HG03565 (cell line): ENCODE measurements around the gene HYAL1.
"Not testable (repeated sequence)": the region's sequence is repeated elsewhere in the genome, so short reads cannot be mapped to it uniquely, and the experiment has no call there.

Source experiments
- ATAC-seq: cut with Tn5 transposase; IDR thresholded peaks from one replicate; pipeline ENCODE4 v1.9.1; 2021; ENCODE audit warnings: mild to moderate bottlenecking, moderate library complexity; ENCODE audit not compliant: unreplicated experiment

Gene HYAL1

GRCh38 chr3:50295553-50296431 is 7.6 kb downstream of the HYAL1 start:
- no peak for ATAC-seq

GRCh38 chr3:50294492-50295403 is 8.6 kb downstream of the HYAL1 start:
- no peak for ATAC-seq

- no peak for ATAC-seq
Measured at GRCh38 chr3:50294089-50294488, 9.3 kb downstream of the HYAL1 start.

- no peak for ATAC-seq
Measured at GRCh38 chr3:50293079-50293801, 10.1 kb downstream of the HYAL1 start.

- peak; percentile 92 for ATAC-seq
Measured at GRCh38 chr3:50292159-50293078, 11.0 kb downstream of the HYAL1 start, which contains the start of gene IFRD2. Gene IFRD2 (minus strand): TSS chr3:50292429. CDS start chr3:50292274, 155 bp downstream.

GRCh38 chr3:50290161-50290641 is 13.2 kb downstream of the HYAL1 start:
- ATAC-seq: no peak

- ATAC-seq: no peak
Measured at GRCh38 chr3:50289130-50289529, 14.2 kb downstream of the HYAL1 start.

GRCh38 chr3:50288387-50289007 is 14.9 kb downstream of the HYAL1 start:
- no peak for ATAC-seq

- ATAC-seq: no peak
Measured at GRCh38 chr3:50287262-50287661, 16.1 kb downstream of the HYAL1 start.

GRCh38 chr3:50286322-50287227 is 16.8 kb downstream of the HYAL1 start:
- ATAC-seq: no peak

GRCh38 chr3:50284121-50284520 is 19.3 kb downstream of the HYAL1 start:
- not testable (repeated sequence) for ATAC-seq

GRCh38 chr3:50279255-50280016 is 23.9 kb downstream of the HYAL1 start:
- no peak for ATAC-seq

GRCh38 chr3:50278880-50279224 is 24.5 kb downstream of the HYAL1 start, which contains the start of gene LSMEM2:
Gene LSMEM2 (plus strand): TSS chr3:50279087. CDS start chr3:50279114, 27 bp downstream.
- ATAC-seq: no peak

GRCh38 chr3:50278123-50278879 is 25.1 kb downstream of the HYAL1 start:
- no peak for ATAC-seq

- no peak for ATAC-seq
Measured at GRCh38 chr3:50276762-50277101, 26.6 kb downstream of the HYAL1 start.

GRCh38 chr3:50275996-50276761 is 27.2 kb downstream of the HYAL1 start:
- no peak for ATAC-seq
